ENCODE results near the gene FZR1. TPM values are rescaled to one million over a fixed set of nuclear protein-coding genes. Genes with fewer than 3 reads are reported as not detected.

Gene FZR1
- total RNA-seq, 1 donor from 2014 or later = 65.2 TPM

- intact Hi-C loops (cut with micrococcal nuclease) = no loop called here
Measured at GRCh38 chr19:3543150-3544057, 37.3 kb downstream of the FZR1 start.

GRCh38 chr19:3544058-3544376 lies 37.9 kb downstream of the FZR1 start:
- intact Hi-C loops (cut with micrococcal nuclease) = no loop called here

- intact Hi-C loops (cut with micrococcal nuclease) = loop anchor here (1.0 kb wide), 1 partner anchor 60 kb away; no protein-coding TSS in a partner anchor
Measured at GRCh38 chr19:3544742-3545668, 38.9 kb downstream of the FZR1 start.

- intact Hi-C loops (cut with micrococcal nuclease) = loop anchor here (1.0 kb wide), 1 partner anchor 60 kb away; no protein-coding TSS in a partner anchor
Measured at GRCh38 chr19:3545669-3546034, 39.5 kb downstream of the FZR1 start.

- intact Hi-C loops (cut with micrococcal nuclease) = no loop called here
Measured at GRCh38 chr19:3546119-3546518, 40.0 kb downstream of the FZR1 start.

- intact Hi-C loops (cut with micrococcal nuclease) = no loop called here
Measured at GRCh38 chr19:3547301-3547731, 41.2 kb downstream of the FZR1 start.

- intact Hi-C loops (cut with micrococcal nuclease) = no loop called here
Measured at GRCh38 chr19:3547767-3548282, 41.7 kb downstream of the FZR1 start.

GRCh38 chr19:3548606-3549005 lies 42.5 kb downstream of the FZR1 start:
- intact Hi-C loops (cut with micrococcal nuclease) = no loop called here

GRCh38 chr19:3549816-3550215 lies 43.7 kb downstream of the FZR1 start:
- intact Hi-C loops (cut with micrococcal nuclease) = no loop called here

- intact Hi-C loops (cut with micrococcal nuclease) = no loop called here
Measured at GRCh38 chr19:3550947-3551791, 45.1 kb downstream of the FZR1 start.

- intact Hi-C loops (cut with micrococcal nuclease) = no loop called here
Measured at GRCh38 chr19:3551792-3552095, 45.6 kb downstream of the FZR1 start.

GRCh38 chr19:3554254-3555083 lies 48.4 kb downstream of the FZR1 start:
- intact Hi-C loops (cut with micrococcal nuclease) = loop anchor here (5.0 kb wide), 1 partner anchor 47 kb away; the partner anchor contains the start of gene FZR1

GRCh38 chr19:3555653-3556422 lies 49.7 kb downstream of the FZR1 start:
- intact Hi-C loops (cut with micrococcal nuclease) = loop anchor here (2.0 to 5.0 kb wide), 2 partner anchors 49 to 71 kb away; partner anchors contain the start of genes CACTIN and FZR1

- intact Hi-C loops (cut with micrococcal nuclease) = loop anchor here (2.0 to 5.0 kb wide), 2 partner anchors 49 to 70 kb away; partner anchors contain the start of genes CACTIN and FZR1
Measured at GRCh38 chr19:3556423-3556977, 50.4 kb downstream of the FZR1 start.

- intact Hi-C loops (cut with micrococcal nuclease) = loop anchor here (1.0 to 5.0 kb wide), 3 partner anchors 15 to 70 kb away; partner anchors contain the start of genes CACTIN, FZR1 and HMG20B
Measured at GRCh38 chr19:3556978-3557460, 50.9 kb downstream of the FZR1 start.

- intact Hi-C loops (cut with micrococcal nuclease) = loop anchor here (1.0 to 5.0 kb wide), 3 partner anchors 15 to 69 kb away; partner anchors contain the start of genes CACTIN, FZR1 and HMG20B
Measured at GRCh38 chr19:3557461-3558248, 51.5 kb downstream of the FZR1 start, which contains the start of gene MFSD12. Gene MFSD12 (minus strand): TSS chr19:3557586. CDS start chr19:3557403, 183 bp downstream.

GRCh38 chr19:3563709-3564524 lies 57.8 kb downstream of the FZR1 start:
- intact Hi-C loops (cut with micrococcal nuclease) = no loop called here
